ENCODE data around the gene PMM2.
"Not testable (repeated sequence)": the region's sequence is repeated elsewhere in the genome, so short reads cannot be mapped to it uniquely, and the experiment has no call there.

The PMM2 gene

GRCh38 chr16:8822403-8822802 is 24.8 kb downstream of the PMM2 start:
- no peak for FAIRE-seq

GRCh38 chr16:8826278-8826879 is 28.7 kb downstream of the PMM2 start:
- no peak for FAIRE-seq

GRCh38 chr16:8828541-8829165 is 31.0 kb downstream of the PMM2 start:
- FAIRE-seq: no peak

GRCh38 chr16:8831450-8831849 is 33.8 kb downstream of the PMM2 start:
- no peak for FAIRE-seq

GRCh38 chr16:8831871-8832716 is 34.5 kb downstream of the PMM2 start:
- no peak for FAIRE-seq

GRCh38 chr16:8832717-8833105 is 35.1 kb downstream of the PMM2 start:
- no peak for FAIRE-seq

GRCh38 chr16:8836797-8837196 is 39.2 kb downstream of the PMM2 start:
- FAIRE-seq: not testable (repeated sequence)

GRCh38 chr16:8837594-8837993 is 40.0 kb downstream of the PMM2 start:
- FAIRE-seq: not testable (repeated sequence)

- FAIRE-seq: not testable (repeated sequence)
These were observed 44.4 kb downstream of the PMM2 start for GRCh38 chr16:8842016-8842415.

GRCh38 chr16:8843296-8843695 is 45.7 kb downstream of the PMM2 start:
- FAIRE-seq: not testable (repeated sequence)

- no peak for FAIRE-seq
These were observed 48.2 kb downstream of the PMM2 start for GRCh38 chr16:8845699-8846298.

- FAIRE-seq: no peak
These were observed 48.8 kb downstream of the PMM2 start for GRCh38 chr16:8846401-8846932.

- FAIRE-seq: no peak
These were observed 49.5 kb downstream of the PMM2 start for GRCh38 chr16:8847145-8847544.

- FAIRE-seq: no peak
These were observed 50.0 kb downstream of the PMM2 start for GRCh38 chr16:8847623-8848022.

GRCh38 chr16:8848231-8848938 is 50.7 kb downstream of the PMM2 start:
- FAIRE-seq: no peak

GRCh38 chr16:8848939-8849391 is 51.3 kb downstream of the PMM2 start:
- FAIRE-seq: no peak

- FAIRE-seq: no peak
These were observed 51.9 kb downstream of the PMM2 start for GRCh38 chr16:8849411-8850011.

- no peak for FAIRE-seq
These were observed 52.7 kb downstream of the PMM2 start for GRCh38 chr16:8850279-8850885.

- no peak for FAIRE-seq
These were observed 54.2 kb downstream of the PMM2 start for GRCh38 chr16:8851761-8852403.

GRCh38 chr16:8852534-8852933 is 54.9 kb downstream of the PMM2 start:
- FAIRE-seq: no peak

- FAIRE-seq: no peak
These were observed 55.5 kb downstream of the PMM2 start for GRCh38 chr16:8853150-8853549.
